GM21529 (cell line): ENCODE data around the gene SUGCT.

ENCODE experiments used
- ATAC-seq: cut with Tn5 transposase; IDR thresholded peaks from one replicate; pipeline ENCODE4 v1.9.1; 2021; ENCODE audit not compliant: unreplicated experiment

The SUGCT gene

DNA sequence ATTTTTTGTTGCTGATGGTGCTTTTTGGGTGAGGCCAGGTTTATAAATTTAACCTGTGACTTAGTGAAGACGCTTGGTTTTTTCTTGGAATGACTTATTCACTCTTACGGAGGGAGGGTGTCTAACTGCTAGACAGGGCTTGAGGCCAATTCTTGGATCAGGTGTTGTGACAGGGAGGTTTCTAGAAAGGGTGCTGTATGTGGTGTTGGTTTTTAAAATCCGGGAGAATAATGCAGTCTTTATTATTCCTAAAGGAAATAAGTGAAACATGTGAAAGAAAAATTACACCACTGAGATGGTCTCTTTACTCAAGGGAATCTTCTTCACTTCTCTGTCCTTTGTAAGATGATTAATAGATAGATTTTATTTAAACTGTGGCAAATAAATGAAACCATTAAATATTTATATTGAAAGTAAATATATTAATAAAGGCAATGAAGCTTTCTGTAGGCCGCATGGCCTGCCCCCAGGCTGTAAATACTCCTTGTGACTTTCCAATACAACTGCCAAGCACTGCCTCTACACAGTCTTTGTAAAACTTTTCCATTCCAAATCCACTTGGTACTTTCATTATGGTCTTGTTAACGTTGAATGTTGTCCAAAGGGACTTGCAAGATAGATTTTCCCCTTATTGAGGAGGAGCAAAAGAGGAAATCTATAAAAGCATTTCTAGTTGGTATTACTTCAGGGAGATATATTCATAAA, 323.1 kb downstream of the SUGCT start:
- ATAC-seq = no peak

DNA sequence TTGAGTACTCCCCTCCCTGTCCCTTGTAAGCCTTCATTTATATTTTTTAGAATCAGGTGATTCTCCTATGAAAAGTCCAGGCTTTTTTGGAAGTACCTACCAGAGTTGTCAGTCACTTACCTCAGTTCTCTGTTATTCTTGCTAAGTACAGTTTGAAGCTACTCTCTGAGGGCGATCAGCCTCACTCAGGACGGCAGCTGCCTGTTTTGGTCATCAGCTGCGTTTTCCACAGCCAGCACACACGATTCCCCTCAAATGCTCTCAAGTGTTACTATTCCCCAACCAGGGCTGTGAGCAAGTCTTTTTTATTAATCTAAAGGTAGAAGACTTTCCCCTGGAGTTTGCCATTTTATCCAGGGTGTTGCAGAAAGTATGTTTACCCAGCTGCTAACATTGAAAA, 328.6 kb downstream of the SUGCT start:
- no peak for ATAC-seq

DNA sequence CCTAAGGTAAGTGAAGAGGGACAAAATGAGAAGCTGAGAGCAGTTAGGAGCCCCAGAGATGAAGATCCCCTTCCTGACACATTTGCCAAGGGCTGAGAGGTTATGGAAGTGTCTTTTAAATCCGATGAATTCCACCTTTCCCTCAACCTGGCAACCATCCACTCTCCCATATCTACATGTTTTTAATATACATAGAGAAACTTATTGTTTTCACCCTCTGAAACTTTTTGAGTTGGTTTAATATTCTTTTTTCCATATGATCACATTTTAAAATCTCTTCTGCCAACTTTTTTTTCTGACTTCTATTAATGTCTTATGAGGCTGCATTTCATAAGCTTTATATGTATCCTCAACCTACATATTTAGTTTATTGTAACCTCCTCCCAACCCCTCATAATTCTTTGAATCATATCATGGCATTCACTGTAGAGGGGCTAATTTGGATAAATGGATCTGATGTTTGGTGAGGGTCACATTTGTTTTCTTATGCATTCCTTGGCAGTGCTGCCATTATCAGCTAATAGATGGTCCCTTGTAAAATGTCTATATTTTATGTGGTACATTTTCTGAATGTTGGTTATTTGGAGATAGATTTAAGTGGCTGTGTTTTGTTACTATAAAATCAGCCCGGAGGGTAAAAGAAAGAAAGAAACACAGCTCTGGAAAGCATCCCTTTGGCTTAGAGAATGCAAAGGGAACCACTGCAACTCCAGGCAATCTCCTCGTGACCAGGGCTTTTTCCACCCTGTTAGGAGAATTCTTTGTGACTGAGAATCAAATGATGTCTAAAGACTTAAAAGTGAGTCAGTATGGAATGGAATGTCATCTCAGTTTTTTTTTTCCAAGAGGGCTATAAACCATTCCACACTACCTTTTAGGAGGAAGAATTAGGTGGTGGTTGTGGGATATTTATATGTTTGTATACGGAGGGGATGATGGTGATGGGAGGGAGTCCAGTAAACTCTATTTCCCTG, 334.4 kb downstream of the SUGCT start:
- ATAC-seq = no peak

DNA sequence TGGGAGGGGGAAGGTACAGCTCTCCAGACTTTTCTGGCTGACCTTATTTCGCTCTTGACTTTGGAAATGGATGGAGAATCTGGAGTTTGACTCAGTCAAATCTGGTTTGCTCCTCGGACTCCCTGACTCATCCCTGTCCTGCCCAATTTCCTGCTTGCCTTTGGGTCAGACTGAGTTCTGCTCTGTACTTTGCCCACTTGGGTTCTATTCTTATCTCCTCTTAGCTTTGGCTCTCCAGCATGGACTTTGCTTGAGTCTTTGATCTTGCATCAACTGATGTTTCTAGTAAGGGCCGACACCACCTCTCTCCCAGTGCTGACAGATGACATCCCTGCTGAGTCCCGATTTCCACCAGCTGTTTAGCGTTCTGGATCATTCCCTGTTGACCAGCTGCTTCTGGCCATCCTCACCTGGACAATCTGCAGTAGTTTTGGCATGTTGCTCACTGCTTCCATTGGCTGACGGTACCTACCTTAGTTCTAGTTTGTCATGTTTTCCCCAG, 335.3 kb downstream of the SUGCT start:
- ATAC-seq = no peak

DNA sequence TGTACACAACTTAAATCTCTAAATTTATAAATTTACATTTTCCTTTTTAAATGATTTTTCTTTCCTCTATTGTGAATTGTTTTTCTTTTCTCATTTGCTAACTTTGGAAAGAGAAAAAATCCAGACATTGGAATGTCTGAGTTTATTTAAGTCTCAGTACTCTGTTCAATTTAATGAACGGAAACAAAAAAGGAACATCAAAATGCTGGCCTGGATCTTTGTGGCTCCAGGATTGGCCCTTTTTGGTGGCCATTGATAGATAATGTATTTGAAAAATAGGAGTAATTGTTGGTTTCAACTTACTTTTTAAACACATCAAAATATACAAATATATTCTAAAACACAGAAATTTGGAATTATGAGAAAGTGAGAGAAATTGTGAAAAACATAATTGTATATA, 336.0 kb downstream of the SUGCT start:
- ATAC-seq = no peak

DNA sequence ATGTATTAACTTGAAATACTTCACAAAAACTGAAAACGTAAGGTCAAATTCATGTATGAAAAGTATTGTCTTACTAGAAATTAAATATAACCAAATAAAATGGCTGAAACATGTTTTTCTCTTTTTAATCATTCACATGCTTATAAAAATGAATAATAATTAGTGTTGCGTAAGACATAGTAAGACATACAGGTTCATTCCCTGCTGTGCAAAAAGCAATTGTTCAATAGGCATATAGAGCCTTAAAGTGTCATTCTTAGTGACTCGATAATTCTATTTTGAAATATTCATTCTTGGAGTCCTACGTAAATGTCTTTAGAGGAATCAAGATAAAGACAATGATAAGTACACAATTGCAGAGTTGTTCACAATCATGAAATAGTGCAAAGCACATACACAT, 337.1 kb downstream of the SUGCT start:
- no peak for ATAC-seq

DNA sequence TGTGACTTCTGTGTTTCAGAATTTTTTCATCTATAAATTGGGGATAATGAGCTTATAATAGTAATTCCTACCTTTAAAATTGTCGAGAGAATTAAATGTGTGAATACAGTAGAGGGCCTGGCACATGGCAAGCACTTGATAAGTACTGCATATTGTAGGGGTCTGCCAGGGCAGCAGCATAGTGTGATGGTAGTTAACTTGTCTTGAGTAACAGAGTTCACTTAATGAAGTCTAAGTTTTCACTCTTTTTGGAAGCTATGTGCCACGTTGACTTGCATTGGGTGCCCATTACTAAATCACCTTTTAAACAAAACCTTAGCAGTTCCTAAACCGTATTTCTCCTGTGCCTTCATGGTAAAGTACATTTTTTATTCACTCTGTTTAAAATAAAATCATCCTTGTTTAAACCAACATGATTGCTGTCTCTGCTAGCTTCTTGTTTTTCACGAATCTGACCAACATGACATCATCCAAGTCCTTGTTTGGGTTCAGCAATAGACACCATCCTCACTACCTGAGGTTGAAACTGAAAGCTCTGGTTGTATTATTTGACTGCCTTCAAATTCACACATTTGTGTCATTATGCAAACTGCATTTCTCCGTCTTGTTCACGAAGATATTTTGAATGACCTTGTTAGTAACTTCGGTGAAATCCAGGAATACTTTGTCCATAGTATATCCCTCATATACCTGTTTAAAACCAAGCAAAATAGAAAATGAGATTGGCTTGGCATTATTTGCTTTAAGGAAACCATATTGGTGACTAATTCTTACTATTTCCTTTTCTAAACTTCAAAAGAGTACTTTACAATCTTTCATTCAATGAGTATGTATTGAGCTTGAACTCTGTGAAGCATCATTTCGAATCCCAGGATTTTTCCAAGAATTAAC, 340.2 kb downstream of the SUGCT start:
- peak; percentile 99 for ATAC-seq

DNA sequence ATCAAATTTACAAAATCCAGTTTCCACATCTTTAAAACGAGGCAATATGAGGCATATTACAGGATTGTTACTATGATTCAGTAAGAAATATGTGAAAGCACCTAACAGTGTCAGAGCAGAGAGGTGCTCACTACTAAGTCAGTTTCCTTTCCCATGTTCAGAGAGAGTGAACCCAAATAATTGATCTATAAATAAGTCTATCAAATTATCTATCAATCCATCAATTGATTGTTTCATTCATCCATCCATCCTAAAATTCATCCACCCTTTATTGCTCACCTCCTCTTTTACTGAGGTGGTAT, 340.8 kb downstream of the SUGCT start:
- no peak for ATAC-seq

DNA sequence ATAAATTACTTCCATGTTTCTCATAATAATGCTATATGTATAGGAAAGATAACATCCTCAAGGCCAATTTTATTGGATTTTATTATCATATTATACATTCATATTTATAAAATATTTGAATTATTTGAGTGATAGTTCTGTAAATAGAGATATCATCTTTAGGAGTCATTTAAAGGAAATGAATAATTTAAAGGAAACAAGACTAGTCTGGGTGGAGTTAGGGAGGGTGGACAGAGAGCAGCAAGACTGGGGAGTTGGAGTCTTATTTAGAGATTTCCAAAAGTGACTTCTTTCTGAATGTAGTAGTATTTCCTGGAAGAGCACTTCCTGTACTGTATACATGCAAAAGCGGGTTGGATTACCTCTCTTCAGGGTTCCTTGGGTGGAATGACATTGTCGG, 342.3 kb downstream of the SUGCT start:
- no peak for ATAC-seq

DNA sequence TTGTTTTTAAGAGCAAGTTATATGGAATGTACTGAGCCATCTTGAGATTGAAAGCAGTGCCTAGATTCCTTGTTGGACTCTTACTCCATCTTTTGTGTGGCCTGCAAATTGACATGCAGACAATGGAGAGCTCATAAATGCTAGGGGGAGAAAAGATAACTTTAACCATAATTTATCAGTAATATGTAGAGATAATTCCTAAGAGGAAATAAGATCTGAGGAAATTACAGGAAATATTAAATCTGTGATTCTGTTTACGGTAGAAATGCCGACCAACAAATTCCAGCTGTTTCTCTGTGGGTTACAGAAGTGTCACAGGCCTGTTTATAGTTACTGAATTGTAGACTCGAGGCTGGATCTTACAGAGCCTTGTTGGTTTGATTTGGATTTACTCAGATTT, 348.0 kb downstream of the SUGCT start:
- ATAC-seq = no peak

DNA sequence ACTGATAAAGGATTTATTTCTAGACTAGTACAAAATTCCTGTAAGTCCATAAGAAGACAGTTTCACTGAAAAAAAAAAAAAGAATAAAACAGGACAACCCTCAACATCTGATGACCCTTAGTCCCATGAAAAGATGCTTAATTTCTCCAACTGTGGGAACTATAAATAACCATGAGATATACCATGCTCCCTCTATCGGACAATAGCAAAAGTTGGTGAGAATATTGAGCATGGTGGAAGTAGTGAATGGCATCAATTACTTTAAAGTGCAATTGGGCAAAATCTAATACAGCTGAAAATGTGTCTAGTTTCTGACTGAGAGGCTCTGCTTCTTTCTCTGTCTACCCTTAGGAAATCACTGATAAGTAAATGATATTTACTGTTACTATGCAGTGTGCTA, 348.8 kb downstream of the SUGCT start:
- ATAC-seq = no peak

DNA sequence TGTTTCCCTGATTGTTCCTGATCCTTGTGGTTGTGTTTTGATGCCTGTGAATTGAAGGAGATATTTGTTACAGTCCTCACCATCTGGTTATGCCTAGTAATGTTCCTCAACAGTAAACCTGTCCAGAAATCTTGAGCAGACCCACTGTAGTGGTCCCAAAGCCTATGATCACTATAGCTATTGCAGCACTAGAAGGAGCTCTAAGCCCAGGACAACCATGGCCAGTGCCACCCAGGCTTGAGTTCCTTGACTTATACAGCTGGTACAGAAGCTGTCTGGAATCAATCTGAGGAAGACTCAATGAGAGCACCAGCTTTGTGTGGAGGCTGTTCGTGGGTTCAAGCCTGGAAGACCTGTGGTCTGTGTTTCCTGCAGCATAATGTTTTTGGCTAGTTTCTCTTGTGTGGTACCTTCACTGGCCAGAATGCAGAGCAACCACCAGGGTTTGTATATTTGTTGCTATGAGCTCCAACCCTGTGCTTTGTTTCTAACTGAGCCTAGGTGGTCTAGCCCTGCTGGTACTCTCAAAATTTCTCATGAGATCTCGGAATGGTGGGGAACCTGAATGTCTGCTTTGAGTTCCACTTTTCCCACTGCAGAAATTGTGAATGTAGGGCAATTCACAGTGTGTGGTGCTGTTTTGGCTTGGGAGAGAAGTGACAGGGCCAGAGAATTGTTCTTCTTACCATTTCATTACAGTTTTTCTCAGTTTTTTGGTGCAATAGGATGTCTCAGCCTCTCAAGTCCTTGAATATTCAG, 355.2 kb downstream of the SUGCT start:
- ATAC-seq = no peak

DNA sequence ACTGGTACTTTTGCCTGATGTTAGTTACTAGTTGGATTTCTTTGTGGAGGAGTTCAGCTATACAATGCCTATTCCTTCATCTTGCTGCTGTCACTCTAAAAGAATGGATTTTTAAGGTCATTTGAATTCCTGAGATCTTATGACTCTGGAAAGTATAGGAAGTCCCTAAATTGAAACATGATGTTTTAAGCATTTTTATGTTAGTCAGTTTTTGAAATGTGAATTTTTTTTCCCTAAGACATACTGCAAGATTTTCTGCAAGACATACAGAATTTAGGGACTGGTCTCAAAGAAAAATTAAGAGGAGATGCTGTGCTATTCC, 355.8 kb downstream of the SUGCT start:
- no peak for ATAC-seq

DNA sequence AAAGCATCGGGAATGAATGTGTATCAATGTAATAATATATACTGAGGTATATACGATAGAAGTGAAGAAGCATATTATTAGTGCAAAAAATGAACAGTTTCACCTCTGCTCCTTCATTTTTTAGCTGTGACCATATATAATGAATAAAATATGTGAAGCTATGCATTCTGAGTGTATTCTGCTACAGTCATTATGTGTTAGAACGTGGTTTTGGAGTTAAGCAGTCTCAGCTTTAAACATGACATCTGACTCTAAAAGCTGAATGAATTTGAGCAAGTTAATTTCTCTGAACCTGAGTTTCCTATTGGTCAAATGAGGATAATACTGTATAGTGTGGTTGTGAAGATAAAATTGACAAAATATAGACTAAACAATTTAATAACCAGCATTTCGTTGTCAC, 358.1 kb downstream of the SUGCT start:
- ATAC-seq = no peak

DNA sequence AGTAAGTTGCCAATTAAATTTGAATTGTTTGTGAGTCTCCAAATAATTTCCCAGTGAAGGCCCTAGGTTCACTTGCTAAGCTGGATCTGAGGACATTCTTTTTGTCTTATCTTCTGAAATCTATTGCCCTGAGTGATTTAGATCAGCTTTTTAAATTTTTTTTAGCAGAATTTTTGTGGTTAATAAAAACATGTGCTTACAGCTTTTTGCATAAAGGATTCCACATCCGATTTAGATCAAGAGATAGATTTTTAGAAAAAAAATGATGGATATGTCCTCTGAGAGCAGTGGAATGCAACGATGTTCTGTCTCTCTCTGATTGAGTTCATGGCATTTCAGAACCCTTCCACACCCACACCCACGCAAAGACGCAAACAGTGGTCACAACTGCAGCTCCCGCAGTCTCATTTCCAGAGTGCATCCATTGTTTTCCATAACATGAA, 358.8 kb downstream of the SUGCT start:
- ATAC-seq = no peak

DNA sequence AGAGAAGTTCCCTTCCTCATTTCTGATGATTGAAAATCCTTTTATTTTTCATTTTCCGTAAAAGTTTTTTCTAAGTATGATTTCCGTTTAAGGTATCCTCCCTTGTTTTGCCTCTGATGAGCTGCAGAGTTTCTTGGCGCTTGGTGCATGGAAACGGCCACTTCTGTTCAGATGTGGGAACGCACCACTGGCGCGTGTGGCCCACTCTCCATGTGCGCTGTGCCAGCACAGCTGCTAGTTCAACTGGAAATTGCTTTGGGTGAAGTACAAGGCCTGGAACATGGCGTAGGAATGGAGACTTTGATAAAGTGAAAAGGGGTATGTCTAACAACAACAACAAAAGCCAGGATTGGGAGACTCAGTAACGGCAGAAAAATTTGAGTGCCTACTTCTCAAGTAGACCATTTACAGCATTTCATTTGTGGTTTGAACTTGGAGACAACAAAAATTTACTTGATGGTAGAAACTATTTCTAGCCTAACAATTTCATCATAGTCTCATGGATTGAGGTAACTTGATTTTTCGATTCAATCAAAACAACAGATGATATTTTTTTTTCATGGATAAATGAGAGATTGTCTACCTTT, 364.2 kb downstream of the SUGCT start:
- ATAC-seq = no peak

DNA sequence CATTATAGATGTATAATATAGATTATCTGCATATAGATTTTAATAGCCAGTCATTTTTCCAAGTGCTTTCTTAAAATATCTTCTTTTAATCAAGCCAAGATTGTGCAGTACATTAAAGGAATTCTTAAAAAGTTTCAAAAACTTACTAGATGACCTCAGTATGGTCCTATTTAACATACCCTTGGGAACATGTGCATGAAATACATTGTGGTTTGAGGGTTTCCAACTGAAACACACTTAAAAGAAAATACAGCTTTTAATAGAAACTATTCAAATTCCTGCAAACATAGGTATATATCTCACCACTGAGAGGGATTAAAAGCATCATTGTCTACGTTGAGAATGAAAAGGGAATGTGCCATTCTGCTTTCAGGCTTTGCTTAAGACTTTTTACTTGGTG, 364.9 kb downstream of the SUGCT start:
- ATAC-seq = no peak

DNA sequence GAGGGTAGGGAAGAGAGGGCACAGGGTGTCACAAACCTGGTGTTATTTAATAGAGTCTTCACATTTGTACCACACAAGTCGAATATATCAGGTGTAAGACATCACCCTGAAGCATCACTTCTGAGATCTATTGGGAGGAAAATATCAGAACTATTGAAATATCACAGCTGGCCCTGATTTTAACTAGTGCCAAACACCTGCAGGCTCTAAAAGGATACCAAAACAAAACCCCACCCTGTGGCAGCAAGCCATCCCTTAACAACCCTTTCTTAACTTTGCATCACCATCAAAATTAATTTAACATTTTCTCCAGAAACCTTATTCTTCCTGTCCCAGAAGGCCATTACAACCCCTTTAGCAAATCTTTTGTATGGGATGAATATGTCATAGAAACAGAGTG, 365.4 kb downstream of the SUGCT start:
- ATAC-seq = no peak

DNA sequence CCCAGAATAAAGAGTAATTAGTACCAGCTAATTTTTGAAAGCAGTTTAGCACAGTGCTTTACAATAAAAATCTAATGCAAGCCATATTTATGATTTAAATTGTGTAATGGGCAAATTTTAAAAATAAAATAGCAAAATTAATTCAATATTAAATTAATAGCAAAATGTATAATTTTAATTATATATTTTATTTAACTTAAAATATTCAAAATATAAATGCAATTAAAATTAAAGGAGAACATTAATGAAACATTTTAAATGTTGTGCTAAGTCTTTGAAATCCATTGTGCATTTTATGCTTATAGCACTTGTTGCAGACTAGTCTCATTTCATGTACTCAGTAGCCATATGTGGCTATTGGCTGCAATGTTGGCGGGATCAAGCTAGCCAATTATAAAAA, 367.6 kb downstream of the SUGCT start:
- ATAC-seq = no peak

DNA sequence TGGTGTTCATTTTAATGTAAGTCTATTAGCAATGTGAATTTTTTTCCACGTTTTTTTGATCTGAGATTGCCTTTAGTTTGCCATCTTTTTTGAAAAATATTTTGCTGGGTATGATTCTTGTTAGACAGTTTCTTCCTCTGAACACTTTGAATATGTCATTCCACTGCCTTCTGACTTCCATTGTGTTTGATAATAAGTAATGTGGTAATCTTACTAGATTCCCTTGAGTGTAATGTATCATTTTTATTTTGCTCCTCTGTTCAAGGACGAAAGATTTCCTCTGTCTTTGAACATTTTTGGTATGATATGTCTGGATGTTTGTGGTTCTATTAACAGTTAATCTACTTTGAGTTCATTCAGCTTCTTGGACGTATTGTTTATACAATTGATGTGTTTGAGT, 371.4 kb downstream of the SUGCT start:
- ATAC-seq = no peak
